ENCODE results near the gene SON.

The SON gene

GRCh38 chr21:33550772-33551660 is 8.2 kb downstream of the SON start:
- in situ Hi-C loops (cut with HindIII; ENCODE audit: low sequenced_read_pairs): no loop called here
- DNase-seq (ENCODE audit: low read depth): no peak
- TF ChIP-seq CTCF (IDR thresholded peaks at IDR 0.05; ENCODE audit: low read depth, low read length, missing control alignments): no peak
- H3K4me3 ChIP-seq (ENCODE audit: low read depth, low read length): no peak overlapping the region

GRCh38 chr21:33551664-33552063 is 8.8 kb downstream of the SON start:
- H3K4me3 ChIP-seq (ENCODE audit: low read depth, low read length): no peak overlapping the region
- DNase-seq (ENCODE audit: low read depth): no peak
- TF ChIP-seq CTCF (IDR thresholded peaks at IDR 0.05; ENCODE audit: low read depth, low read length, missing control alignments): no peak
- in situ Hi-C loops (cut with HindIII; ENCODE audit: low sequenced_read_pairs): no loop called here

- H3K4me3 ChIP-seq (ENCODE audit: low read depth, low read length): no peak overlapping the region
- TF ChIP-seq CTCF (IDR thresholded peaks at IDR 0.05; ENCODE audit: low read depth, low read length, missing control alignments): no peak
- in situ Hi-C loops (cut with HindIII; ENCODE audit: low sequenced_read_pairs): no loop called here
- DNase-seq (ENCODE audit: low read depth): no peak
These were observed 9.5 kb downstream of the SON start for GRCh38 chr21:33552093-33552998.

GRCh38 chr21:33552999-33553598 is 10.3 kb downstream of the SON start:
- TF ChIP-seq CTCF (IDR thresholded peaks at IDR 0.05; ENCODE audit: low read depth, low read length, missing control alignments): no peak
- no peak overlapping the region for H3K4me3 ChIP-seq (ENCODE audit: low read depth, low read length)
- in situ Hi-C loops (cut with HindIII; ENCODE audit: low sequenced_read_pairs): no loop called here
- DNase-seq (ENCODE audit: low read depth): no peak

- TF ChIP-seq CTCF (IDR thresholded peaks at IDR 0.05; ENCODE audit: low read depth, low read length, missing control alignments): no peak
- no peak for DNase-seq (ENCODE audit: low read depth)
These were observed 11.6 kb downstream of the SON start for GRCh38 chr21:33554236-33554981.

GRCh38 chr21:33554982-33555344 is 12.1 kb downstream of the SON start:
- DNase-seq (ENCODE audit: low read depth): no peak
- in situ Hi-C loops (cut with HindIII; ENCODE audit: low sequenced_read_pairs): no loop called here
- no peak overlapping the region for H3K4me3 ChIP-seq (ENCODE audit: low read depth, low read length)
- no peak for TF ChIP-seq CTCF (IDR thresholded peaks at IDR 0.05; ENCODE audit: low read depth, low read length, missing control alignments)

More at GRCh38 chr21:33554236-33554981, 11.6 kb downstream of the SON start:
- in situ Hi-C loops (cut with HindIII; ENCODE audit: low sequenced_read_pairs): no loop called here
- no peak overlapping the region for H3K4me3 ChIP-seq (ENCODE audit: low read depth, low read length)
